ENCODE measurements around the gene KRTAP19-3.

The KRTAP19-3 gene

GRCh38 chr21:30463713-30464112 is 28.1 kb downstream of the KRTAP19-3 start:
- no peak for DNase-seq
- H3K4me3 Mint-ChIP-seq = no peak overlapping the region
- no peaks in the 10 kb centered on the region for H3K27me3 Mint-ChIP-seq
- H3K4me1 Mint-ChIP-seq (ENCODE audit: low read depth in 2 of 2) = no peaks in the 10 kb centered on the region
- no peak for ATAC-seq (replicated peaks)
- H3K9me3 Mint-ChIP-seq = peaks cover 5 to 7% of the 10 kb centered on the region in 2 donors
- no peaks in the 10 kb centered on the region for H3K36me3 Mint-ChIP-seq (ENCODE audit: insufficient read depth)
- H3K27ac Mint-ChIP-seq = no peak overlapping the region

GRCh38 chr21:30448514-30448913 is 43.3 kb downstream of the KRTAP19-3 start:
- no peaks in the 10 kb centered on the region for H3K4me1 Mint-ChIP-seq (ENCODE audit: low read depth in 2 of 2)
- no peak overlapping the region for H3K27ac Mint-ChIP-seq
- no peak overlapping the region for H3K4me3 Mint-ChIP-seq
- H3K9me3 Mint-ChIP-seq = peaks cover 0 to 5% of the 10 kb centered on the region in 2 donors
- H3K36me3 Mint-ChIP-seq (ENCODE audit: insufficient read depth) = no peaks in the 10 kb centered on the region
- H3K27me3 Mint-ChIP-seq = no peaks in the 10 kb centered on the region
- ATAC-seq (replicated peaks) = no peak
- DNase-seq = no peak

- H3K4me3 Mint-ChIP-seq = no peak overlapping the region
- no peaks in the 10 kb centered on the region for H3K36me3 Mint-ChIP-seq (ENCODE audit: insufficient read depth)
- peaks cover 0 to 3% of the 10 kb centered on the region in 2 donors for H3K9me3 Mint-ChIP-seq
- no peaks in the 10 kb centered on the region for H3K27me3 Mint-ChIP-seq
- ATAC-seq (replicated peaks) = no peak
- DNase-seq = no peak
- no peaks in the 10 kb centered on the region for H3K4me1 Mint-ChIP-seq (ENCODE audit: low read depth in 2 of 2)
- H3K27ac Mint-ChIP-seq = no peak overlapping the region
These were observed 44.8 kb downstream of the KRTAP19-3 start for GRCh38 chr21:30447056-30447455.

- Mint-ChIP-seq H3K4me1 (ENCODE audit: low read depth in 2 of 2) (no peaks in the 10 kb centered on the region), H3K4me3 (no peak overlapping the region), H3K27ac (no peak overlapping the region), H3K9me3 (peaks cover 0 to 11% of the 10 kb centered on the region in 2 donors), H3K27me3 (no peaks in the 10 kb centered on the region), H3K36me3 (ENCODE audit: insufficient read depth) (no peaks in the 10 kb centered on the region)
- ATAC-seq (replicated peaks) = no peak
- DNase-seq = no peak
These were observed 47.6 kb downstream of the KRTAP19-3 start for GRCh38 chr21:30444204-30444603.

- no peak overlapping the region for H3K4me3 Mint-ChIP-seq
- DNase-seq (no peak), ATAC-seq (replicated peaks) (no peak)
- no peak overlapping the region for H3K27ac Mint-ChIP-seq
- H3K27me3 Mint-ChIP-seq = no peaks in the 10 kb centered on the region
- no peaks in the 10 kb centered on the region for H3K4me1 Mint-ChIP-seq (ENCODE audit: low read depth in 2 of 2)
- no peaks in the 10 kb centered on the region for H3K36me3 Mint-ChIP-seq (ENCODE audit: insufficient read depth)
- peaks cover 0 to 11% of the 10 kb centered on the region in 2 donors for H3K9me3 Mint-ChIP-seq
These were observed 48.6 kb downstream of the KRTAP19-3 start for GRCh38 chr21:30443226-30443625.
